ENCODE data around the gene STYXL2. TPM values are rescaled to one million over a fixed set of nuclear protein-coding genes. Genes with fewer than 3 reads are reported as not detected.

Gene STYXL2
- total and polyA plus RNA-seq, 2 donors from 2014 or later, result 0.38 TPM; not detected in 1

- no peak for FAIRE-seq
- no peak for DNase-seq
- no peaks in the 10 kb centered on the region for H3K9me3 ChIP-seq (ENCODE audit: control insufficient read depth in 2 of 3, insufficient read depth in 1 of 3, low read length in 3 of 3)
- H3K27ac ChIP-seq (ENCODE audit: low read depth in 2 of 2, low read length in 2 of 2), result no peak overlapping the region
- TF ChIP-seq CTCF (IDR thresholded peaks at IDR 0.05; ENCODE audit: borderline replicate concordance, extremely low read depth, insufficient read depth), result no peak
- H3K4me1 ChIP-seq (ENCODE audit: control insufficient read depth in 2 of 3, insufficient read depth in 2 of 3, low read depth in 1 of 3, low read length in 3 of 3), result no peaks in the 10 kb centered on the region
- H3K4me3 ChIP-seq (ENCODE audit: low read length in 3 of 3), result no peak overlapping the region
- H3K36me3 ChIP-seq (ENCODE audit: control insufficient read depth in 2 of 3, insufficient read depth in 3 of 3, low read length in 3 of 3), result no peaks in the 10 kb centered on the region
- H3K27me3 ChIP-seq (ENCODE audit: control insufficient read depth, insufficient read depth, low read length), result no peaks in the 10 kb centered on the region
- H3K9ac ChIP-seq (ENCODE audit: low read length in 3 of 3), result no peak overlapping the region
- intact Hi-C loops (cut with DNase I), result no loop called here
Observed at GRCh38 chr1:167089939-167090313, 3.9 kb upstream of the STYXL2 start.

- no peak for FAIRE-seq
- intact Hi-C loops (cut with DNase I), result no loop called here
- Histone ChIP-seq H3K9me3 (ENCODE audit: control insufficient read depth in 2 of 3, insufficient read depth in 1 of 3, low read length in 3 of 3) (no peaks in the 10 kb centered on the region), H3K9ac (ENCODE audit: low read length in 3 of 3) (no peak within 1 kb of the TSS), H3K27ac (ENCODE audit: low read depth in 2 of 2, low read length in 2 of 2) (no peak within 1 kb of the TSS), H3K27me3 (ENCODE audit: control insufficient read depth, insufficient read depth, low read length) (no peaks in the 10 kb centered on the region), H3K4me1 (ENCODE audit: control insufficient read depth in 2 of 3, insufficient read depth in 2 of 3, low read depth in 1 of 3, low read length in 3 of 3) (no peaks in the 10 kb centered on the region), H3K4me3 (ENCODE audit: low read length in 3 of 3) (no peak within 1 kb of the TSS), H3K36me3 (ENCODE audit: control insufficient read depth in 2 of 3, insufficient read depth in 3 of 3, low read length in 3 of 3) (no peaks in the 10 kb centered on the region)
- TF ChIP-seq CTCF (IDR thresholded peaks at IDR 0.05; ENCODE audit: borderline replicate concordance, extremely low read depth, insufficient read depth), result no peak
- no peak for DNase-seq
Observed at GRCh38 chr1:167090314-167090942, 3.4 kb upstream of the STYXL2 start, which contains the start of gene GPA33. Gene GPA33, minus strand, starts transcription at chr1:167090377. Its CDS starts 90 bp downstream, at chr1:167090287.

GRCh38 chr1:167092653-167093052 is 1.2 kb upstream of the STYXL2 start:
- H3K27me3 ChIP-seq (ENCODE audit: control insufficient read depth, insufficient read depth, low read length), result no peaks in the 10 kb centered on the region
- no peak overlapping the region for H3K27ac ChIP-seq (ENCODE audit: low read depth in 2 of 2, low read length in 2 of 2)
- H3K4me3 ChIP-seq (ENCODE audit: low read length in 3 of 3), result no peak overlapping the region
- H3K9ac ChIP-seq (ENCODE audit: low read length in 3 of 3), result no peak overlapping the region
- no peaks in the 10 kb centered on the region for H3K4me1 ChIP-seq (ENCODE audit: control insufficient read depth in 2 of 3, insufficient read depth in 2 of 3, low read depth in 1 of 3, low read length in 3 of 3)
- DNase-seq (no peak), FAIRE-seq (no peak)
- no peaks in the 10 kb centered on the region for H3K36me3 ChIP-seq (ENCODE audit: control insufficient read depth in 2 of 3, insufficient read depth in 3 of 3, low read length in 3 of 3)
- no peak for TF ChIP-seq CTCF (IDR thresholded peaks at IDR 0.05; ENCODE audit: borderline replicate concordance, extremely low read depth, insufficient read depth)
- intact Hi-C loops (cut with DNase I), result no loop called here
- peaks cover 0 to 8% (median 0%) of the 10 kb centered on the region in 3 donors for H3K9me3 ChIP-seq (ENCODE audit: control insufficient read depth in 2 of 3, insufficient read depth in 1 of 3, low read length in 3 of 3)

GRCh38 chr1:167094690-167095089 is 815 bp downstream of the STYXL2 start:
- Histone ChIP-seq H3K4me1 (ENCODE audit: control insufficient read depth in 2 of 3, insufficient read depth in 2 of 3, low read depth in 1 of 3, low read length in 3 of 3) (no peaks in the 10 kb centered on the region), H3K36me3 (ENCODE audit: control insufficient read depth in 2 of 3, insufficient read depth in 3 of 3, low read length in 3 of 3) (no peaks in the 10 kb centered on the region), H3K27ac (ENCODE audit: low read depth in 2 of 2, low read length in 2 of 2) (no peak overlapping the region), H3K9ac (ENCODE audit: low read length in 3 of 3) (no peak overlapping the region), H3K27me3 (ENCODE audit: control insufficient read depth, insufficient read depth, low read length) (no peaks in the 10 kb centered on the region), H3K4me3 (ENCODE audit: low read length in 3 of 3) (no peak overlapping the region), H3K9me3 (ENCODE audit: control insufficient read depth in 2 of 3, insufficient read depth in 1 of 3, low read length in 3 of 3) (peaks cover 0 to 8% (median 0%) of the 10 kb centered on the region in 3 donors)
- FAIRE-seq, result no peak
- intact Hi-C loops (cut with DNase I), result no loop called here
- no peak for DNase-seq
- TF ChIP-seq CTCF (IDR thresholded peaks at IDR 0.05; ENCODE audit: borderline replicate concordance, extremely low read depth, insufficient read depth), result no peak

Measured in kidney (tissue), 14 donors.